ENCODE results near the gene TRAF3IP3.

TRAF3IP3 gene

DNA sequence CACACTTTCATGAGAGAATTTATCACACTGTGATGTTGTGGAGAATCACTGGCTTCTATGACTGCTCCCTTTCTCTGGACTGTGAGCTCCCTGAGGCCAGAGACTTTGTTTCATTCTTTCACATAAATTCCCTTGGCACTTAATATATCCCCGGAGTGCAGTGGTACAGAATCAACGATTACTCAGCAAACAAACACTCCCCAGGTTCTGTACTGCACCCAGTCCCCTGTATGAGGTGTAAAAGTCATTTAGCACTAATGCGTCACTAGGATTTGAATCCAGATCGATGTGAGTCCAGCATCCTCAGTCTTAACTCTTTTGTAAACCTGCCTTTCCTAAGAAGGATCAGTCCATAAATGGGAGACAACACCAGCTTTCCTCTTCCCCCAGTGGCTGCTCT lies 65.1 kb downstream of the TRAF3IP3 start:
- no peak overlapping the region for H3K27ac ChIP-seq
- TF ChIP-seq, protein P1, sequence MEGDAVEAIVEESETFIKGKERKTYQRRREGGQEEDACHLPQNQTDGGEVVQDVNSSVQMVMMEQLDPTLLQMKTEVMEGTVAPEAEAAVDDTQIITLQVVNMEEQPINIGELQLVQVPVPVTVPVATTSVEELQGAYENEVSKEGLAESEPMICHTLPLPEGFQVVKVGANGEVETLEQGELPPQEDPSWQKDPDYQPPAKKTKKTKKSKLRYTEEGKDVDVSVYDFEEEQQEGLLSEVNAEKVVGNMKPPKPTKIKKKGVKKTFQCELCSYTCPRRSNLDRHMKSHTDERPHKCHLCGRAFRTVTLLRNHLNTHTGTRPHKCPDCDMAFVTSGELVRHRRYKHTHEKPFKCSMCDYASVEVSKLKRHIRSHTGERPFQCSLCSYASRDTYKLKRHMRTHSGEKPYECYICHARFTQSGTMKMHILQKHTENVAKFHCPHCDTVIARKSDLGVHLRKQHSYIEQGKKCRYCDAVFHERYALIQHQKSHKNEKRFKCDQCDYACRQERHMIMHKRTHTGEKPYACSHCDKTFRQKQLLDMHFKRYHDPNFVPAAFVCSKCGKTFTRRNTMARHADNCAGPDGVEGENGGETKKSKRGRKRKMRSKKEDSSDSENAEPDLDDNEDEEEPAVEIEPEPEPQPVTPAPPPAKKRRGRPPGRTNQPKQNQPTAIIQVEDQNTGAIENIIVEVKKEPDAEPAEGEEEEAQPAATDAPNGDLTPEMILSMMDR (conservative IDR thresholded peaks at IDR 0.05): no peak

DNA sequence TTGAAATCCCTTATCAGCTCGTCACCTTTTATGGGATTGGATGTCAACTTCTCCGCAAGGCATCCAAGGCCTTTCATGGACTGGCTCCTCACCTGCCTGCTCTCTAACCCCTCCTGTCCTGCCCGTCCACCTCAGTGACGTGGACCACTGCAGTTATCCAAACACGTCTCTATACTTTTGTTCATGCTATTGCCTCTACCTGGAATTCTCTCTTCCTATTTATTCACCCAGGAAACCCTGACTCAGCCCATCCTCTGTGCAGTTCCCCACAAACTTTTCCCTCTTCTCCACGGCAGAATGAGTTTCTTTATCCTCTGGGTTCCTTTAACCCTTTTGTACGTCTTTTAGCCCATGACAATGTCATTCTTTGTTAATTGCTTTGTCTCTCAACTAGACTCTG lies 66.9 kb downstream of the TRAF3IP3 start:
- H3K27ac ChIP-seq: peak overlapping the region; percentile 65

DNA sequence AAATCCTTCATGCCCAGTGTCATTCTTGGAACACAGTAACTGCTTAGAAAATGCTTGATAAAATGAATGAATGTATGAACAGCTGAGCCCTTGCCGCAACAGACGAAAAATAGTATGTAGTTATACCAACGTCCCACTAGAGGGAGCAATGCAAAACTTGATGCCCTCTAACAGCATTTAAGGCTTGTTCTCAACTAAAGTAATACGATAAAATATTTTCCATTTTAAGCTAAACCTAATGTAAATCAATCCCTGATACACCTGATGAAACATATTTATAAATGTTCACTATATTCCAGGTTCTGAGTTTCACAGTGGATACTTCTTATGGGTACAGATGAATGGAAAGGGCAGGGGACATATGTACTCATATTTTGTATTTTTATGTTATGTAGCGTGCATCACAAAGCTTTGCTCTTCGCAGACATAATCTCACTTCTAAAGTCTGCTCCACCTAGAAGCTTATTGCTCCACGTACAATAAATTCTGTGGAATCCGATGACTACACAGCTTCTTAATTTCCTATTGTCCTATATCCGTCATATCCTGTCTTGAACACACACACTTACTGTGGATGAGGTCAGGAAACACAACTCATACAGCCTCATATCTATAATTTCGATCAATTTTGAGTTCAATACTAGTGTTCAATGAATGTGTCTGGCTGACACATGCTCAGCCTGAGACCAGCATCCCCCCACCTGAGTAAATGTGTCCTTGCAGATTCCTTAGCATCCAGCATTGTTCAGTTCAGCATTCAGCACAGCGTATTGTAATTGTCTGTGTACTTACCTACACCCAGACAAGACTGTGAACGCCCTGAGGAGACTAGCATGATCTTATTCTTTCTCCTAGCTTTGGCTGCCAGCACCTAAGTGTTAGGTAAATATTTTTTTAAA lies 67.5 kb downstream of the TRAF3IP3 start:
- TF ChIP-seq, protein P1 (conservative IDR thresholded peaks at IDR 0.05): peak; percentile 84
- H3K27ac ChIP-seq: peak overlapping the region; percentile 65

More for the DNA sequence above, 66.9 kb downstream of the TRAF3IP3 start:
- TF ChIP-seq, protein P1 (conservative IDR thresholded peaks at IDR 0.05): no peak

DNA sequence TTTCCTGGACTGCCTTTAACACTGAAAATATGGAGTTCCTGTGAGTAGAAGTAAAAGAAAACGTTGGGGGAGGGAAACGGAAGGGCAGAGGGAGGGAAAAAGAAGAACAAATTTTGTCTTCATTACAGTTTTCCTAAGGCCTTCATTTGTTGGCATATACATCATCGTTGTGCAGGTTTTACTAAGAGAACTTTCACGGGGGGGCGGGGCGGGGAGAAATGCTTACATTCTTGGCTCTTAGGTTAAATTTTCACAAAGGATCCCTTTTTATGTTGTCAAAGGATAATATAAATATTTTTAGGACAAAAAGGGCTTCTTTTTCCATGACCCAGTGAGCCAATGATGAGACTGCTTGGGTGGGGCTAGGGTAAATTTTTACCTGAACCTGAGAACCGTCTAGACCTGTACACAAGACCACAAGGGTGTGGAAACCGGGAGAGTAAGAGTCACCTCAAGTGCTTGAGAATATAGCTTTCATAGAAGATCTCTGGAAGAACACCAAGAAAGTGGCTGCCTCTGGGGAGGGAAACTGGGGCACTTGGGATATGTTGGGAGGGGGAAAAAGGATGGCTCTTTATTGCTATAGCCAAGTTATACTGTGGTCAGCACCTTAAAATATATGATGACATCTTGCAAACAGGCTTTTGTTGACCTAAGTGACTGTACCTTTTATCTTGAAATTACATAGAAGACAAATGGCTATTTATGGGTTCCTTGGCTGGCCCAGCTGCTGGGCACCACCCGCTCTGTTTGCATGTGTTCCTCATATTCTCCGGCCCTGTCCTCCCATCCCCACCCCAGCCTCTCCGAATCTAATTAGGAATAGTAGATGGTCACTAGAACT lies 70.0 kb downstream of the TRAF3IP3 start:
- TF ChIP-seq, protein P1 (conservative IDR thresholded peaks at IDR 0.05): no peak
- no peak overlapping the region; the same call in 1 of the 2 replicates for H3K27ac ChIP-seq

GRCh38 chr1:209827384-209828262 lies 71.8 kb downstream of the TRAF3IP3 start, which contains the start of gene UTP25:
Gene UTP25 (plus strand): TSS chr1:209827972. CDS start chr1:209828064, 92 bp downstream.
- H3K27ac ChIP-seq: peak within 1 kb of the TSS; percentile 66
- TF ChIP-seq, protein P1 (conservative IDR thresholded peaks at IDR 0.05): peak; percentile 77

DNA sequence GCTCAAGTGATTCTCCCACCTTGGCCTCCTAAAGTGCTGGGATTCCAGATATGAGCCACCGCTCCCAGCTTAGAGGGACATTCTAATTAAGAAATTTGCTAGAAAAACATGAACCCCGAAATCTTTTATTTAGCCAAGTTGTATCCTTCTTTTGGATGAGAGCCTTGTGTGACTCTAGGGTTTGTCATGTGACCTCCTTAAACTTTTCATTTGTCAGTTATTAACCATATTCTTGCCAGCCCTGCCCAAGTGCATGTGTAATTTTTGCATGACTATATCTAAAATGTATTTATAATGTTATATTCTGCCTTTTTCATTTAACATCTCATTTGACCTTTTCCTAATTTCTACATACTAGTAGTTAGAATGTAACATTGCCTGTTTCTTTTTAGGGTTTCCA lies 73.9 kb downstream of the TRAF3IP3 start:
- TF ChIP-seq, protein P1 (conservative IDR thresholded peaks at IDR 0.05): no peak
- H3K27ac ChIP-seq: no peak overlapping the region
